Right lobe of liver (tissue), 6 donors: ENCODE measurements around the gene HS1BP3. TPM values are rescaled to one million over a fixed set of nuclear protein-coding genes. Genes with fewer than 3 reads are reported as not detected.

Experiments used
- ATAC-seq, 4 donors: fragments of 200-7000 bp; cut with Tn5 transposase; one replicate each; pipeline ENCODE4 v1.9.1; 2020; ENCODE audit warnings: mild to moderate bottlenecking in 4 of 4, moderate library complexity in 4 of 4
- DNase-seq, 3 donors: peaks; one replicate each; pipeline ENCODE4 v3.0.0-alpha.2; 2020
- H3K27ac ChIP-seq, 3 donors: fragments of 200-600 bp; one replicate each; pipeline ENCODE4 v1.8.0; 2022
- H3K27me3 ChIP-seq, 2 donors: fragments of 200-600 bp; one replicate each; pipeline ENCODE4 v1.8.0; 2022
- H3K36me3 ChIP-seq, 4 donors: fragments of 200-600 bp; sonication (generic) in 1 of 4; one replicate each; pipeline versions ENCODE4 v1.5.1 to v1.8.0; 2017 to 2022; ENCODE audit warnings: control low read depth in 1 of 4
- H3K4me1 ChIP-seq, 4 donors: fragments of 200-600 bp; sonication (generic) in 1 of 4; one replicate each; pipeline versions ENCODE4 v1.5.1 to v1.8.0; 2017 to 2022; ENCODE audit warnings: control low read depth in 1 of 4
- H3K4me3 ChIP-seq, 3 donors: fragments of 200-600 bp; one replicate each; pipeline ENCODE4 v1.8.0; 2022
- H3K9me3 ChIP-seq, 4 donors: fragments of 200-600 bp; sonication (generic) in 1 of 4; one replicate each; pipeline versions ENCODE4 v1.5.1 to v1.8.0; 2017 to 2022; ENCODE audit warnings: control low read depth in 1 of 4
- POLR2A ChIP-seq: fragments of 450-650 bp; IDR thresholded peaks from one replicate; pipeline ENCODE4 v1.6.1; 2017; ENCODE audit warnings: antibody characterized with exemption, mild to moderate bottlenecking
- WGBS: methylation state at CpG from one replicate; pipeline ENCODE4 v1.1.6; 2018; ENCODE audit warnings: low coverage, low lambda C conversion rate; ENCODE audit not compliant: insufficient coverage; ENCODE audit errors: missing lambda C conversion rate; 5-methylcytosine and 5-hydroxymethylcytosine counted together
- intact Hi-C, 2 donors: fragments of 100-400 bp; cut with DNase I; formaldehyde crosslinking; loops; one replicate each; pipeline versions ENCODE4 v1.11.2 to v1.14.1; 2022
- total RNA-seq, 6 experiments: library from RNA; depleted of rRNA in 2 of 6; stranded (reverse); fragments of >200 nt in 2 of 6; fragmentation: NEBNext Ultra II Directional in 3 of 6; extraction: Animal tissue kit (Norgen Biotek cat#: 25700) in 3 of 6; gene quantifications; one replicate each; pipeline versions ENCODE4 v1.1.0 to v1.2.4, GENCODE V29; 2016 to 2023
- TF ChIP-seq, protein P1 (sequence below), 4 donors: fragments of 200-600 bp in 3 of 4; fragments of 450-650 bp in 1 of 4; IDR thresholded peaks; one replicate each; pipeline versions ENCODE4 v1.5.1 to v1.8.0; 2016 to 2022; ENCODE audit warnings: antibody characterized with exemption in 4 of 4, mild to moderate bottlenecking in 2 of 4
- donor health status: DM: no; HTN: yes; CAD: no.
- donor health status: DM: no; HTN: no; CAD: no.
- donor health status: DM: no; HTN: no; CAD: no.
- donor health status: DM: no; HTN: yes; CAD: no.
- donor health status: DM: no; HTN: yes; CAD: no.

HS1BP3 gene
- total RNA-seq, 6 experiments from 2014 or later = 17.5 to 34.7 (median 20.2) TPM

DNA sequence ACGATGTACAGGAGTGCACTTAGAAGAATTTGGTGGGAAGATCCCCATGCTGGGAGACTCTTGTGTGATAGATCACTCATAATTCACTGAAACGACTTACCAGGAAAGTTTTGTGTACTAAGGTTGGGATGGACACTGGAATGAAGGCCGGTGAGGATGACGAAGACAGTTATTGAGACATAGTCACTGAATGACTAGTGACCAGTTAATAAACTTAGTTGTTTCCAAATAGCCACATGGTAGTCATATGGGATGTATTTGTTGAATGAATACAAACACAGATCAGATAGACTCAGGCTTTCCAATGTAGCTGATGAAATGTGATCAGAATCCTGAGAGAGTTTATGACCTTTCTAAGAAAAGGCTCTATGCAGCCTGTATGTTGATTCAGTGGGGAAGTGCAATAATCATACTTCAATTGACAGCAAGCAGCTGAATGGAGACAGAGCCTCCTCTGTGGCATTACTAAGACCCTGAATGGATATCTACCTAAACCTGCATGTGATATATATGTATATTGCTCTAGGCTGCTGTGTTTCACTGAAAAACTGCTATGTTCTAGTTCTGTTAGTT, 36.4 kb upstream of the HS1BP3 start:
- peaks cover 0 to 35% (median 13%) of the 10 kb centered on the region in 4 donors for H3K4me1 ChIP-seq
- H3K27ac ChIP-seq = peak overlapping the region in 2 of 3 donors; percentile 9 to 37
- no peak overlapping the region for H3K4me3 ChIP-seq
- H3K27me3 ChIP-seq = no peaks in the 10 kb centered on the region
- no peak for TF ChIP-seq POLR2A
- TF ChIP-seq, protein P1, sequence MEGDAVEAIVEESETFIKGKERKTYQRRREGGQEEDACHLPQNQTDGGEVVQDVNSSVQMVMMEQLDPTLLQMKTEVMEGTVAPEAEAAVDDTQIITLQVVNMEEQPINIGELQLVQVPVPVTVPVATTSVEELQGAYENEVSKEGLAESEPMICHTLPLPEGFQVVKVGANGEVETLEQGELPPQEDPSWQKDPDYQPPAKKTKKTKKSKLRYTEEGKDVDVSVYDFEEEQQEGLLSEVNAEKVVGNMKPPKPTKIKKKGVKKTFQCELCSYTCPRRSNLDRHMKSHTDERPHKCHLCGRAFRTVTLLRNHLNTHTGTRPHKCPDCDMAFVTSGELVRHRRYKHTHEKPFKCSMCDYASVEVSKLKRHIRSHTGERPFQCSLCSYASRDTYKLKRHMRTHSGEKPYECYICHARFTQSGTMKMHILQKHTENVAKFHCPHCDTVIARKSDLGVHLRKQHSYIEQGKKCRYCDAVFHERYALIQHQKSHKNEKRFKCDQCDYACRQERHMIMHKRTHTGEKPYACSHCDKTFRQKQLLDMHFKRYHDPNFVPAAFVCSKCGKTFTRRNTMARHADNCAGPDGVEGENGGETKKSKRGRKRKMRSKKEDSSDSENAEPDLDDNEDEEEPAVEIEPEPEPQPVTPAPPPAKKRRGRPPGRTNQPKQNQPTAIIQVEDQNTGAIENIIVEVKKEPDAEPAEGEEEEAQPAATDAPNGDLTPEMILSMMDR (IDR thresholded peaks at IDR 0.05) = no peak
- ATAC-seq = no peak
- intact Hi-C loops = loop anchor here in 1 of 2 donors (10.0 kb wide), 1 partner anchor 67 kb away; no protein-coding TSS in a partner anchor
- H3K36me3 ChIP-seq = no peaks in the 10 kb centered on the region
- 55% methylated on average over 4 of the region's 4 CpGs for WGBS
- H3K9me3 ChIP-seq = no peaks in the 10 kb centered on the region
- DNase-seq = no peak

DNA sequence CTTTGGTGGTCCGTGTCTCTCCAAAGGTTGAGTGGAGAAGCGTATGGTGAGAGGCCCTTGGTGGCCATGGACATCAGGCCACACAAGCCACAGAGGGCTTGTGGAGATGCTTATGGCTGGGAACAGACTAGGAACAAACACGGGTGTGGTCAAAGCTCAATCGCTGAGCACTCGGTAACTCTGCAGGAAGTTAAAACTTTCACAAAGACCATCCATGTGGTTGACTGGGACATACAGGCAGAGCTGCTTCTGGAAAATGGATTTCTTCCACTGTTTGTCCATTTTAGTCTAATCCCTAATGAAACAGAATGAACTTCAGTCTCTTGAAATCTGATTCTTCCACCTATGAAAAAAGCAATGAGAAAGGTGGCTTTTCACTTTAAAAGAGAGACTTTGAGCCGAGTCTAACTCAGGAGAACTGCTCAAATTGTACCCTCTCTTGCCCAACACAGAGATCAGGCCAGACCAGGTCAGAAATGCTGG, 33.7 kb upstream of the HS1BP3 start:
- TF ChIP-seq, protein P1 (IDR thresholded peaks at IDR 0.05) = no peak
- TF ChIP-seq POLR2A = no peak
- Histone ChIP-seq H3K27ac (peak overlapping the region in 2 of 3 donors; percentile 70 to 88), H3K27me3 (no peaks in the 10 kb centered on the region), H3K4me3 (no peak overlapping the region), H3K4me1 (peaks cover 0 to 17% (median 4%) of the 10 kb centered on the region in 4 donors), H3K36me3 (no peaks in the 10 kb centered on the region), H3K9me3 (no peaks in the 10 kb centered on the region)
- ATAC-seq (peak; percentile 46 to 70 (median 64)), DNase-seq (no peak)
- intact Hi-C loops = loop anchor here in 1 of 2 donors (10.0 kb wide), 1 partner anchor 70 kb away; no protein-coding TSS in a partner anchor
- WGBS = 43% methylated on average over 6 of the region's 6 CpGs

DNA sequence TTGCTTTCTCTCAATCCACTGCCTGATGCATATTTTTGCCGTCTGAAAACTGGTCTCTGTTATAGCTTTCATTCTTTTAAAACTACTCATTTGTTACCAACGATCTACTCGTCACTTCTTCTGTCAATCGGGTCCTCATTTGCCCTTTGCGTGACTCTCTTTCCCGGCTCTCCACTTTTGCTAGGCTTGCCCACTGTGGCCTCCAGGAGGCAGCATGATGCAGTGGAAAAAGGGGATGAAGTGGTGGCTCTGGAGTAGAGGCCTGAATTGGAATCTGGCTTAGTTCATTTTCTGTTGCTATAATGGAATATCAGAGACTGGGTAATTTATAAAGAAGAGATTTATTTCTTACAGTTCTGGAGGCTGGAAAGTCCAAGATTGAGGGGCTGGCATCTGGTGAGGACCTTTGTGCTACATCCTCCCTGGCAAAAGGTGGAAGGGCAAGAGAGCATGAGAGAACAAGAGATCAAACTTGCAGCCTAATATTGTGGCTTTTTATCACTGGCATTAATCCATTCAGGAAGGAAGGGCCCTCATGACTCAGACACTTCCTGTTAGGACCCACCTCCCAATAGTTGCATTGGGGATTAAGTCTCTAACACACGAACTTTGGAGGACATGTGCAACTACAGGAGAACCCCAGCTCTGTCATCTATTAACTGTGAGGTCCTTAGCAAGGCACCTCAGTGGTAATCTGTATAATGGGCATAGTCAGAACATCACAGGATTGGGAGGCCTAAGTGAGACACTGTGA, 31.4 kb upstream of the HS1BP3 start:
- Histone ChIP-seq H3K4me3 (no peak overlapping the region), H3K9me3 (no peaks in the 10 kb centered on the region), H3K36me3 (no peaks in the 10 kb centered on the region), H3K27ac (no peak overlapping the region), H3K27me3 (no peaks in the 10 kb centered on the region), H3K4me1 (peaks cover 0 to 23% (median 7%) of the 10 kb centered on the region in 4 donors)
- TF ChIP-seq POLR2A = no peak
- TF ChIP-seq, protein P1 (IDR thresholded peaks at IDR 0.05) = peak; percentile 62 to 82 (median 70)
- ATAC-seq (peak; percentile 65 to 70 (median 68)), DNase-seq (no peak)
- intact Hi-C loops = loop anchor here in 1 of 2 donors (10.0 kb wide), 1 partner anchor 72 kb away; no protein-coding TSS in a partner anchor
- WGBS = 39% methylated on average over 6 of the region's 7 CpGs

DNA sequence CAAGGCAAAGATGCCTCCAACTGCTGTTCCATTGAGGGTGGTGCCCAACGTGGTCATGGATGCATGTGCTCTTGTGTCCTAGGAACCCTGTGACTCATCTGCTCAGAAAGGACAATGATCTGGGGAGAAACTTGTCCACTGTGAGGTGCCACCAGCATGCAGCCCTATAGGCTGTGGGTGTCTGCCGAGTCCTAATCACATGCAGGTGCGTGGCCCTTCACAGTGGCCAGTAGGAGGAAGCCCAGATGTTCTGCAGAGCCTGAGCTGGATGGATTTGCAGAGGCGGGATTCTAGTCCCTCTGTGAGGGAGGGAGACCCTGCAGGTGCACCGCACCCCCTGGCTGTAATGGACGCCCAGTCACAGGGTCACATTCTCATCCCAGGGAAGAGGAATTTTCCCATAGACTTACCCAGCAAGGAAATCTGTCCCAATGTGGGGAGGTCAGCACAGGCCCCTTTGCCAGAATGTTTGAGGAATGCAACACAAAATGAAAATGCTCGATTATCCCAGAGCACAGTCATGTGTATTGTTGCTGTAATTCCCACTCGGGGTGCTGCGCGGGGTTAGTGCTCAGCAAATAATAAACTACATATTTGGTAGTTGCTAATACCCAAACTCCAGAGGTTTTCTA, 30.0 kb upstream of the HS1BP3 start:
- WGBS = 86% methylated on average over 4 of the region's 10 CpGs

More for the DNA sequence above, 30.0 kb upstream of the HS1BP3 start:
- Histone ChIP-seq H3K9me3 (no peaks in the 10 kb centered on the region), H3K27me3 (no peaks in the 10 kb centered on the region), H3K4me3 (no peak overlapping the region), H3K4me1 (peaks cover 0 to 38% (median 13%) of the 10 kb centered on the region in 4 donors), H3K27ac (no peak overlapping the region), H3K36me3 (no peaks in the 10 kb centered on the region)
- DNase-seq = no peak
- TF ChIP-seq POLR2A = no peak
- TF ChIP-seq, protein P1 (IDR thresholded peaks at IDR 0.05) = no peak
- ATAC-seq = no peak
- intact Hi-C loops = loop anchor here in 1 of 2 donors (10.0 kb wide), 1 partner anchor 74 kb away; no protein-coding TSS in a partner anchor
